ENCODE data around the gene NEU3. TPM values are rescaled to one million over a fixed set of nuclear protein-coding genes. Genes with fewer than 3 reads are reported as not detected.
A peak's percentile ranks its signal among the peaks of the same experiment; 100 is the strongest.

NEU3 gene
- total RNA-seq, 4 donors from 2014 or later = 11.0 to 20.6 (median 18.3) TPM

GRCh38 chr11:74951226-74951625 is 37.5 kb upstream of the NEU3 start:
- intact Hi-C loops (cut with DNase I; ENCODE audit: low total_unique reads) = no loop called here
- H3K36me3 ChIP-seq = peaks cover 0 to 6% of the 10 kb centered on the region in 2 donors
- DNase-seq (no peak), ATAC-seq (no peak)
- no peak overlapping the region for H3K4me3 ChIP-seq
- no peak for TF ChIP-seq CTCF (IDR thresholded peaks at IDR 0.05 in 4 of 5, conservative IDR thresholded peaks at IDR 0.05 in 1 of 5)
- TF ChIP-seq POLR2A (IDR thresholded peaks at IDR 0.05) = no peak
- H3K9me3 ChIP-seq = no peaks in the 10 kb centered on the region
- peak overlapping the region in 1 of 4 donors; percentile 92 for H3K27ac ChIP-seq
- no peaks in the 10 kb centered on the region for H3K27me3 ChIP-seq
- H3K4me1 ChIP-seq = peaks cover 41 to 48% of the 10 kb centered on the region in 2 donors
- in situ Hi-C loops (cut with MboI; ENCODE audit: low sequenced_read_pairs in 4 of 4) = loop anchor here in 1 of 4 donors (5.0 kb wide), 1 partner anchor 76 kb away; no protein-coding TSS in a partner anchor

DNA sequence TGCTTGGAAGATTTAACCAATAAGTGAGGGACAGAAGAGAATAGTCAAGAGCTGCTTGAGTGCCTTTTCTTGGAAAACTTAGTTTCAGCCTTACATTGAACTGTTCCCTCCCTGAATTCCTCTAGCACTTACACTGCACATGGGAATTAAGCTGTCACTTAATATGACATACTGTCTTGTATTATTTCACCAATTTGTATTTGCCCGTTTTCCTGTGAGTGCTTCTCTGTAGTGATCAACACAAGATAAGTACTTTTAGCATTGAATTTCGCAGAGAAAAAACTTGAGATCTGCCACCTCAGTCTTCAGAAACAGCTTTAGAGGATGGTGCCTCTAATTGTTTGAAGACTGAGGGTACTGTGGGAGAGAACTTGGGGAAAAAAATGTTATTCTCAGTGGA is 36.0 kb upstream of the NEU3 start:
- H3K27me3 ChIP-seq = no peaks in the 10 kb centered on the region
- intact Hi-C loops (cut with DNase I; ENCODE audit: low total_unique reads) (no loop called here), in situ Hi-C loops (cut with MboI; ENCODE audit: low sequenced_read_pairs in 4 of 4) (loop anchor here in 1 of 4 donors (5.0 kb wide), 1 partner anchor 75 kb away; no protein-coding TSS in a partner anchor)
- TF ChIP-seq POLR2A (IDR thresholded peaks at IDR 0.05) (no peak), CTCF (IDR thresholded peaks at IDR 0.05 in 4 of 5, conservative IDR thresholded peaks at IDR 0.05 in 1 of 5) (no peak)
- DNase-seq = no peak
- H3K4me1 ChIP-seq = peaks cover 49 to 55% of the 10 kb centered on the region in 2 donors
- H3K27ac ChIP-seq = peak overlapping the region in 2 of 4 donors; percentile 4 to 5
- H3K36me3 ChIP-seq = peaks cover 0 to 6% of the 10 kb centered on the region in 2 donors
- no peak overlapping the region for H3K4me3 ChIP-seq
- ATAC-seq = no peak
- H3K9me3 ChIP-seq = no peaks in the 10 kb centered on the region

DNA sequence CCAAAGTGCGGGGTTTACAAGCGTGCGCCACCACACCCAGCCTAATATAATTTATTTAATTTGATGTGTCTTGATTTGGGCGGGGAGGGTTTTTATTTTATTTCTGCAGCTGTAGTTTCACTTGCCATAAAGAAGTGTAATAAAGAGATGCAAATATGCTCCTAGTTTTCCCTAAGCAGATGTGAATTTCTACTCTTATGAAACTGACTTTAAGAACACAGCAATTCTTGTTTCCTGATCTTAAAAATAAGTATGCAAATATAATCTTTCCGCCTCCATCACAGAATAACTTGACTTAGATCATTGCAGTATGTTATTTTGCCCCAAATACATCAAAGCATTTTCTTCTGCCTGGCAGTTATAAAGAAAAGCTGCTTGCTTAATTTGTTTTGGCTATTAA is 35.3 kb upstream of the NEU3 start:
- DNase-seq (no peak), ATAC-seq (no peak)
- intact Hi-C loops (cut with DNase I; ENCODE audit: low total_unique reads) = no loop called here
- Histone ChIP-seq H3K4me3 (no peak overlapping the region), H3K27me3 (no peaks in the 10 kb centered on the region), H3K27ac (no peak overlapping the region), H3K36me3 (peaks cover 0 to 6% of the 10 kb centered on the region in 2 donors), H3K9me3 (no peaks in the 10 kb centered on the region), H3K4me1 (peaks cover 47 to 55% of the 10 kb centered on the region in 2 donors)
- in situ Hi-C loops (cut with MboI; ENCODE audit: low sequenced_read_pairs in 4 of 4) = loop anchor here in 1 of 4 donors (5.0 kb wide), 1 partner anchor 74 kb away; no protein-coding TSS in a partner anchor
- TF ChIP-seq POLR2A (IDR thresholded peaks at IDR 0.05) = no peak
- no peak for TF ChIP-seq CTCF (IDR thresholded peaks at IDR 0.05 in 4 of 5, conservative IDR thresholded peaks at IDR 0.05 in 1 of 5)

DNA sequence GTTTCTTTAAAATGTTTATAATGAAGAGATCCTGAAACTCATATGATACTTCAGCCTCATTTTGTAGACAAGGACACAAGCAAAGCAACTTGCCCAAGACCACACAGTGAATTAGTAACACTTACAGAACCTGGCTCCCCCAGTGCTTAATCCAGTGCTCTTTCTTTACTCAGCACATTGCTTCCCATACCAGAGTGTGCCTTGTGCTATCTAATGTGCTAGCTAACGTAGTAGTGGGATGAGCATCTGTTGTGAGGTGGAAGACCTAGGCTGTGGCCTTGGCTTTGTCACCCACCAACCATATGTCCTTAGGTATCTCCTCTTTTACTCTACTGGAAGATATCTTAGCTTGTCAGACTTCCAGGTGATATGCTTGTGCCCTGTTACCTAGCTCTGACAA is 34.5 kb upstream of the NEU3 start:
- intact Hi-C loops (cut with DNase I; ENCODE audit: low total_unique reads) = no loop called here

More for the DNA sequence above, 34.5 kb upstream of the NEU3 start:
- Histone ChIP-seq H3K4me1 (peaks cover 51 to 57% of the 10 kb centered on the region in 2 donors), H3K36me3 (peaks cover 0 to 6% of the 10 kb centered on the region in 2 donors), H3K9me3 (no peaks in the 10 kb centered on the region), H3K27ac (no peak overlapping the region), H3K27me3 (no peaks in the 10 kb centered on the region), H3K4me3 (no peak overlapping the region)
- TF ChIP-seq POLR2A (IDR thresholded peaks at IDR 0.05) (no peak), CTCF (IDR thresholded peaks at IDR 0.05 in 4 of 5, conservative IDR thresholded peaks at IDR 0.05 in 1 of 5) (no peak)
- ATAC-seq (no peak), DNase-seq (no peak)
- in situ Hi-C loops (cut with MboI; ENCODE audit: low sequenced_read_pairs in 4 of 4) = loop anchor here in 1 of 4 donors (5.0 kb wide), 1 partner anchor 73 kb away; no protein-coding TSS in a partner anchor
